SK-N-SH (cell line): Measurements from ENCODE around the gene TTC9B. TPM values are rescaled to one million over a fixed set of nuclear protein-coding genes. Genes with fewer than 3 reads are reported as not detected.

Source experiments
- CTCF ChIA-PET: fragments of 300-600, 350-600 bp; formaldehyde crosslinking; extraction: SDS; loops from one replicate; lab custom pipeline; 2021; lab: Yijun Ruan, JAX
- POLR2A ChIA-PET: fragments of 350-600 bp; sonication (Branson Sonifier 250); formaldehyde crosslinking; extraction: SDS; loops from one replicate; lab custom pipeline; 2020; ENCODE audit warnings: antibody characterized with exemption, inconsistent platforms; lab: Yijun Ruan, JAX
- DNase-seq: peaks from one replicate; pipeline ENCODE4 v3.0.0; 2012
- H2AFZ ChIP-seq: fragments of 200-600 bp; sonication (generic); 2 replicates; pipeline ENCODE4 v1.8.1; 2016; ENCODE audit warnings: antibody characterized with exemption, mild to moderate bottlenecking, low read depth
- H3F3A ChIP-seq: fragments of 200-600 bp; sonication (generic); replicated peaks from 2 replicates; pipeline ENCODE3; 2016; ENCODE audit warnings: antibody characterized with exemption, mild to moderate bottlenecking; ENCODE audit not compliant: insufficient read depth
- H3K27ac ChIP-seq, 2 experiments: fragments of 200-500 bp in 1 of 2; fragments of 200-600 bp in 1 of 2; sonication (Bioruptor generic) in 1 of 2; sonication (generic), shearing (Covaris generic) in 1 of 2; 2 replicates each; pipeline versions ENCODE4 v1.5.1 to v1.6.1; 2014 to 2016; ENCODE audit warnings: low read depth in 2 of 2, inconsistent platforms in 1 of 2, low read length in 1 of 2, mild to moderate bottlenecking in 1 of 2, mixed read lengths in 1 of 2
- H3K27me3 ChIP-seq: fragments of 200-600 bp; sonication (generic), shearing (Covaris generic); 2 replicates; pipeline ENCODE4 v1.6.1; 2016; ENCODE audit warnings: mixed run types; ENCODE audit not compliant: insufficient read depth
- H3K36me3 ChIP-seq, 2 experiments: fragments of 200-500 bp in 1 of 2; fragments of 200-600 bp in 1 of 2; sonication (Bioruptor generic) in 1 of 2; sonication (generic) in 1 of 2; replicated peaks in 1 of 2; 2 replicates each; pipeline versions ENCODE3 to v1.5.1; 2014 to 2016; ENCODE audit warnings: low read length in 1 of 2, mild to moderate bottlenecking in 1 of 2; ENCODE audit not compliant: insufficient read depth in 2 of 2, control insufficient read depth in 1 of 2
- H3K4me1 ChIP-seq, 2 experiments: fragments of 200-500 bp in 1 of 2; fragments of 200-600 bp in 1 of 2; sonication (Bioruptor generic) in 1 of 2; sonication (generic), shearing (Covaris generic) in 1 of 2; 2 replicates each; pipeline versions ENCODE4 v1.5.1 to v1.6.1; 2014 to 2016; ENCODE audit warnings: low read depth in 1 of 2, low read length in 1 of 2, mixed run types in 1 of 2; ENCODE audit not compliant: insufficient read depth in 2 of 2, control insufficient read depth in 1 of 2
- H3K4me2 ChIP-seq: fragments of 200-600 bp; sonication (generic), shearing (Covaris generic); 2 replicates; pipeline ENCODE4 v1.6.1; 2017; ENCODE audit warnings: mixed run types
- H3K4me3 ChIP-seq, 2 experiments: fragments of 200-500 bp in 1 of 2; fragments of 200-600 bp in 1 of 2; sonication (Bioruptor generic) in 1 of 2; sonication (generic), shearing (Covaris generic) in 1 of 2; 2 replicates each; pipeline versions ENCODE4 v1.5.1 to v1.8.1; 2014 to 2016; ENCODE audit warnings: low read depth in 2 of 2, inconsistent platforms in 1 of 2, low read length in 1 of 2, mild to moderate bottlenecking in 1 of 2, mixed read lengths in 1 of 2, moderate library complexity in 1 of 2
- H3K79me2 ChIP-seq: fragments of 200-600 bp; sonication (generic); 2 replicates; pipeline ENCODE4 v1.8.1; 2017; ENCODE audit warnings: mild to moderate bottlenecking; ENCODE audit not compliant: insufficient read depth
- H3K9ac ChIP-seq: fragments of 200-600 bp; sonication (generic); 2 replicates; pipeline ENCODE4 v1.6.1; 2017; ENCODE audit warnings: mixed run types
- H3K9me2 ChIP-seq: fragments of 200-600 bp; sonication (generic); 2 replicates; pipeline ENCODE4 v1.6.1; 2017; ENCODE audit warnings: mixed run types
- H3K9me3 ChIP-seq: fragments of 200-600 bp; sonication (generic); 2 replicates; pipeline ENCODE4 v1.6.1; 2017; ENCODE audit warnings: mixed run types, mild to moderate bottlenecking, moderate library complexity
- H4K20me1 ChIP-seq: fragments of 200-600 bp; sonication (generic); 2 replicates; pipeline ENCODE4 v1.6.1; 2017; ENCODE audit warnings: mild to moderate bottlenecking, mixed run types; ENCODE audit not compliant: insufficient read depth
- CHD2 ChIP-seq: fragments of 150-350 bp; IDR thresholded peaks from 2 replicates; pipeline ENCODE4 v1.6.1; 2018; ENCODE audit warnings: low read length; ENCODE audit not compliant: partially characterized antibody
- CTCF ChIP-seq: fragments of 200-600 bp; sonication (generic); IDR thresholded peaks from 2 replicates; pipeline ENCODE4 v1.6.1; 2017; ENCODE audit warnings: antibody characterized with exemption, mild to moderate bottlenecking, moderate library complexity
- ELF1 ChIP-seq: IDR thresholded peaks from 2 replicates; pipeline ENCODE4 v1.4.0; 2012
- EP300 ChIP-seq, 2 experiments: IDR thresholded peaks; 2 replicates each; pipeline versions ENCODE4 v1.4.0 to v1.6.1; 2012; ENCODE audit warnings: borderline replicate concordance in 1 of 2, low read depth in 1 of 2, low read length in 1 of 2
- FOSL2 ChIP-seq: IDR thresholded peaks from 2 replicates; pipeline ENCODE4 v1.4.0; 2012; ENCODE audit warnings: low read depth, mild to moderate bottlenecking, moderate library complexity, borderline replicate concordance
- FOXJ3 ChIP-seq: sonication (generic); formaldehyde crosslinking; IDR thresholded peaks from 2 replicates; pipeline ENCODE4 v1.5.1; 2020; ENCODE audit warnings: mild to moderate bottlenecking, missing genetic modification reagents
- GABPA ChIP-seq: IDR thresholded peaks from 2 replicates; pipeline ENCODE4 v1.4.0; 2012; ENCODE audit warnings: low read depth, mild to moderate bottlenecking
- JUND ChIP-seq: IDR thresholded peaks from 2 replicates; pipeline ENCODE4 v1.4.0; 2012
- MAX ChIP-seq: IDR thresholded peaks from 2 replicates; pipeline ENCODE4 v1.4.0; 2012; ENCODE audit warnings: low read depth
- MEF2A ChIP-seq: IDR thresholded peaks from 2 replicates; pipeline ENCODE4 v1.4.0; 2012; ENCODE audit warnings: low read depth, borderline replicate concordance
- MXI1 ChIP-seq: IDR thresholded peaks from 2 replicates; pipeline ENCODE4 v1.6.1; 2012; ENCODE audit warnings: mild to moderate bottlenecking, low read depth, low read length, improper control_type of control experiment
- RXRA ChIP-seq: IDR thresholded peaks from 2 replicates; pipeline ENCODE4 v1.4.0; 2012; ENCODE audit warnings: low read depth, mild to moderate bottlenecking, borderline replicate concordance
- SIN3A ChIP-seq: IDR thresholded peaks from 2 replicates; pipeline ENCODE4 v1.6.1; 2012; ENCODE audit warnings: low read depth, mild to moderate bottlenecking, low read length, moderate library complexity, borderline replicate concordance
- SMC3 ChIP-seq: IDR thresholded peaks from 2 replicates; pipeline ENCODE4 v1.6.1; 2012; ENCODE audit warnings: low read depth, low read length, improper control_type of control experiment
- TCF12 ChIP-seq: IDR thresholded peaks from 2 replicates; pipeline ENCODE4 v1.4.0; 2012
- TEAD4 ChIP-seq: IDR thresholded peaks from 2 replicates; pipeline ENCODE4 v1.4.0; 2012; ENCODE audit warnings: mild to moderate bottlenecking, borderline replicate concordance; ENCODE audit not compliant: insufficient read depth
- YY1 ChIP-seq: IDR thresholded peaks from 2 replicates; pipeline ENCODE4 v1.4.0; 2012; ENCODE audit warnings: low read depth, mild to moderate bottlenecking
- WGBS: methylation state at CpG from one replicate; pipeline ENCODE4 v1.1.6; 2017; ENCODE audit warnings: low lambda C conversion rate; 5-methylcytosine and 5-hydroxymethylcytosine counted together
- polyA plus RNA-seq, 3 experiments: library from polyadenylated mRNA; depleted of rRNA; stranded (reverse); fragments of >200 nt; gene quantifications; 2 replicates each; pipeline ENCODE4 v1.2.3, GENCODE V29; 2012
- TF ChIP-seq, protein P1 (sequence below): IDR thresholded peaks from 2 replicates; pipeline ENCODE4; 2012
- TF ChIP-seq, protein P2 (sequence below): fragments of 150-350 bp; IDR thresholded peaks from 2 replicates; pipeline ENCODE4 v1.6.1; 2016; ENCODE audit warnings: mild to moderate bottlenecking, low read depth, low read length
- TF ChIP-seq, protein P3 (sequence below): IDR thresholded peaks from 2 replicates; pipeline ENCODE4 v1.6.1; 2012; ENCODE audit warnings: mild to moderate bottlenecking, low read depth, low read length, moderate library complexity

Gene TTC9B
- polyA plus RNA-seq, 1 of the 3 experiments (the other 2 are of a cell fraction) = 0.30 TPM

- ChIA-PET POLR2A (no interaction called here), CTCF (interaction anchor here (0.6 kb wide), 1 partner anchor 66 kb away, joined by 3 read pairs; no protein-coding TSS in a partner anchor)
- H3K27ac ChIP-seq = peak overlapping the region in 1 of 2 experiments; percentile 11; a peak in 2 of 4 replicates
- H3F3A ChIP-seq = peaks cover 17% of the 10 kb centered on the region
- H3K4me2 ChIP-seq = 0 out of 2 replicates have a peak overlapping the region, but pooled peaks have one; percentile 41
- peaks cover 0 to 8% of the 10 kb centered on the region in 2 experiments for H3K36me3 ChIP-seq
- 0 out of 2 replicates have a peak, but pooled peaks have one; percentile 3 for TF ChIP-seq JUND
- no peak for TF ChIP-seq EP300 (IDR thresholded peaks at IDR 0.05; ENCODE audit: borderline replicate concordance in 1 of 2, low read depth in 1 of 2, low read length in 1 of 2)
- TF ChIP-seq, protein P1, sequence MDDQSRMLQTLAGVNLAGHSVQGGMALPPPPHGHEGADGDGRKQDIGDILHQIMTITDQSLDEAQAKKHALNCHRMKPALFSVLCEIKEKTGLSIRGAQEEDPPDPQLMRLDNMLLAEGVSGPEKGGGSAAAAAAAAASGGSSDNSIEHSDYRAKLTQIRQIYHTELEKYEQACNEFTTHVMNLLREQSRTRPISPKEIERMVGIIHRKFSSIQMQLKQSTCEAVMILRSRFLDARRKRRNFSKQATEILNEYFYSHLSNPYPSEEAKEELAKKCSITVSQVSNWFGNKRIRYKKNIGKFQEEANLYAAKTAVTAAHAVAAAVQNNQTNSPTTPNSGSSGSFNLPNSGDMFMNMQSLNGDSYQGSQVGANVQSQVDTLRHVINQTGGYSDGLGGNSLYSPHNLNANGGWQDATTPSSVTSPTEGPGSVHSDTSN = peak; percentile 34; the same call in 1 of the 2 replicates
- peak; percentile 25; the same call in 1 of the 2 replicates for TF ChIP-seq FOSL2
- peak; percentile 59 for TF ChIP-seq MEF2A
- no peak for TF ChIP-seq MAX
- no peaks in the 10 kb centered on the region for H3K9me2 ChIP-seq
- peaks cover 0 to 8% of the 10 kb centered on the region in 2 experiments; a peak in 2 of 4 replicates for H3K4me1 ChIP-seq
- H4K20me1 ChIP-seq = no peaks in the 10 kb centered on the region
- WGBS = 18% methylated on average over 3 of the region's 3 CpGs
- H2AFZ ChIP-seq = no peak overlapping the region
- H3K9ac ChIP-seq = no peak overlapping the region
- H3K79me2 ChIP-seq = no peaks in the 10 kb centered on the region
- no peaks in the 10 kb centered on the region for H3K9me3 ChIP-seq
- no peak for DNase-seq
- no peaks in the 10 kb centered on the region for H3K27me3 ChIP-seq
- no peak overlapping the region for H3K4me3 ChIP-seq
Observed at GRCh38 chr19:40229484-40229883, 11.3 kb upstream of the TTC9B start.

- Histone ChIP-seq H3K4me3 (no peak overlapping the region), H3K9ac (no peak overlapping the region), H3K4me2 (0 out of 2 replicates have a peak overlapping the region, but pooled peaks have one; percentile 41), H3F3A (peaks cover 17% of the 10 kb centered on the region), H2AFZ (no peak overlapping the region), H3K4me1 (peaks cover 0 to 8% of the 10 kb centered on the region in 2 experiments; a peak in 2 of 4 replicates), H4K20me1 (no peaks in the 10 kb centered on the region), H3K27me3 (no peaks in the 10 kb centered on the region), H3K36me3 (peaks cover 0 to 5% of the 10 kb centered on the region in 2 experiments), H3K9me2 (no peaks in the 10 kb centered on the region), H3K79me2 (no peaks in the 10 kb centered on the region), H3K27ac (peak overlapping the region in 1 of 2 experiments; percentile 11; a peak in 2 of 4 replicates), H3K9me3 (no peaks in the 10 kb centered on the region)
- WGBS = 91% methylated on average over 5 of the region's 5 CpGs
- DNase-seq = no peak
- ChIA-PET CTCF (interaction anchor here (0.6 to 2.8 kb wide), 3 partner anchors 11 to 65 kb away, joined by 3 to 20 read pairs (median 3); partner anchors contain the start of gene TTC9B), POLR2A (no interaction called here)
- TF ChIP-seq, protein P2, sequence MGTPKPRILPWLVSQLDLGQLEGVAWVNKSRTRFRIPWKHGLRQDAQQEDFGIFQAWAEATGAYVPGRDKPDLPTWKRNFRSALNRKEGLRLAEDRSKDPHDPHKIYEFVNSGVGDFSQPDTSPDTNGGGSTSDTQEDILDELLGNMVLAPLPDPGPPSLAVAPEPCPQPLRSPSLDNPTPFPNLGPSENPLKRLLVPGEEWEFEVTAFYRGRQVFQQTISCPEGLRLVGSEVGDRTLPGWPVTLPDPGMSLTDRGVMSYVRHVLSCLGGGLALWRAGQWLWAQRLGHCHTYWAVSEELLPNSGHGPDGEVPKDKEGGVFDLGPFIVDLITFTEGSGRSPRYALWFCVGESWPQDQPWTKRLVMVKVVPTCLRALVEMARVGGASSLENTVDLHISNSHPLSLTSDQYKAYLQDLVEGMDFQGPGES = no peak
- TF ChIP-seq CHD2 (no peak), RXRA (no peak), GABPA (no peak), CTCF (no peak), JUND (no peak), YY1 (no peak), ELF1 (no peak), TEAD4 (no peak), FOXJ3 (no peak), TCF12 (no peak), SIN3A (no peak), SMC3 (no peak), MXI1 (no peak)
- TF ChIP-seq, protein P3, sequence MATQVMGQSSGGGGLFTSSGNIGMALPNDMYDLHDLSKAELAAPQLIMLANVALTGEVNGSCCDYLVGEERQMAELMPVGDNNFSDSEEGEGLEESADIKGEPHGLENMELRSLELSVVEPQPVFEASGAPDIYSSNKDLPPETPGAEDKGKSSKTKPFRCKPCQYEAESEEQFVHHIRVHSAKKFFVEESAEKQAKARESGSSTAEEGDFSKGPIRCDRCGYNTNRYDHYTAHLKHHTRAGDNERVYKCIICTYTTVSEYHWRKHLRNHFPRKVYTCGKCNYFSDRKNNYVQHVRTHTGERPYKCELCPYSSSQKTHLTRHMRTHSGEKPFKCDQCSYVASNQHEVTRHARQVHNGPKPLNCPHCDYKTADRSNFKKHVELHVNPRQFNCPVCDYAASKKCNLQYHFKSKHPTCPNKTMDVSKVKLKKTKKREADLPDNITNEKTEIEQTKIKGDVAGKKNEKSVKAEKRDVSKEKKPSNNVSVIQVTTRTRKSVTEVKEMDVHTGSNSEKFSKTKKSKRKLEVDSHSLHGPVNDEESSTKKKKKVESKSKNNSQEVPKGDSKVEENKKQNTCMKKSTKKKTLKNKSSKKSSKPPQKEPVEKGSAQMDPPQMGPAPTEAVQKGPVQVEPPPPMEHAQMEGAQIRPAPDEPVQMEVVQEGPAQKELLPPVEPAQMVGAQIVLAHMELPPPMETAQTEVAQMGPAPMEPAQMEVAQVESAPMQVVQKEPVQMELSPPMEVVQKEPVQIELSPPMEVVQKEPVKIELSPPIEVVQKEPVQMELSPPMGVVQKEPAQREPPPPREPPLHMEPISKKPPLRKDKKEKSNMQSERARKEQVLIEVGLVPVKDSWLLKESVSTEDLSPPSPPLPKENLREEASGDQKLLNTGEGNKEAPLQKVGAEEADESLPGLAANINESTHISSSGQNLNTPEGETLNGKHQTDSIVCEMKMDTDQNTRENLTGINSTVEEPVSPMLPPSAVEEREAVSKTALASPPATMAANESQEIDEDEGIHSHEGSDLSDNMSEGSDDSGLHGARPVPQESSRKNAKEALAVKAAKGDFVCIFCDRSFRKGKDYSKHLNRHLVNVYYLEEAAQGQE = no peak
Observed at GRCh38 chr19:40228863-40229262, 10.7 kb upstream of the TTC9B start.
